Measurements from ENCODE around the gene MAPKAP1.

DNA sequence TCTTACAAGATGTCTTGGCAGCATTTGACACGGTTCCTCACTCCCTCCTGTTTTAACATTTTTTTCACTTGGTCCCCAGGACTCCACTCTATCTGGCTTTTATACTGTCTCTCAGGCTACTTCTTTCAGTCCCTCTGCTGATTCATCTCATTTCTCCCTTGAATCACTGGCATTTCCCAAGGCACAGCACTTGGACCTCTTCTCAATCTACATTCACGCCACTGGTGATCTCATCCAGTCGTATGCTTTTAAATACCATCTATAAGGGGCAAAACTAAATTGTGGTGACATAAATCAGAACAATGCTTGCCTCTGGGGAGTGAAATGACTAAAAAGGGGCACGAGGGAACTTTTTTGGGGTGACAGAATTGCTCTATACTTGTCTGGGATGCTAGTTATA is 47.1 kb downstream of the MAPKAP1 start:
- TF ChIP-seq, protein P1, sequence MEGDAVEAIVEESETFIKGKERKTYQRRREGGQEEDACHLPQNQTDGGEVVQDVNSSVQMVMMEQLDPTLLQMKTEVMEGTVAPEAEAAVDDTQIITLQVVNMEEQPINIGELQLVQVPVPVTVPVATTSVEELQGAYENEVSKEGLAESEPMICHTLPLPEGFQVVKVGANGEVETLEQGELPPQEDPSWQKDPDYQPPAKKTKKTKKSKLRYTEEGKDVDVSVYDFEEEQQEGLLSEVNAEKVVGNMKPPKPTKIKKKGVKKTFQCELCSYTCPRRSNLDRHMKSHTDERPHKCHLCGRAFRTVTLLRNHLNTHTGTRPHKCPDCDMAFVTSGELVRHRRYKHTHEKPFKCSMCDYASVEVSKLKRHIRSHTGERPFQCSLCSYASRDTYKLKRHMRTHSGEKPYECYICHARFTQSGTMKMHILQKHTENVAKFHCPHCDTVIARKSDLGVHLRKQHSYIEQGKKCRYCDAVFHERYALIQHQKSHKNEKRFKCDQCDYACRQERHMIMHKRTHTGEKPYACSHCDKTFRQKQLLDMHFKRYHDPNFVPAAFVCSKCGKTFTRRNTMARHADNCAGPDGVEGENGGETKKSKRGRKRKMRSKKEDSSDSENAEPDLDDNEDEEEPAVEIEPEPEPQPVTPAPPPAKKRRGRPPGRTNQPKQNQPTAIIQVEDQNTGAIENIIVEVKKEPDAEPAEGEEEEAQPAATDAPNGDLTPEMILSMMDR (optimal IDR thresholded peaks at IDR 0.05 in 1 of 3, IDR thresholded peaks at IDR 0.05 in 1 of 3, conservative IDR thresholded peaks at IDR 0.05 in 1 of 3; ENCODE audit: extremely low read depth in 1 of 3, insufficient read depth in 2 of 3, low read length in 3 of 3) = no peak
- TF ChIP-seq EZH2 (IDR thresholded peaks at IDR 0.05; ENCODE audit: low read length) = no peak

All from keratinocyte (primary cell).